ENCODE results near the gene ALDH16A1. TPM values are rescaled to one million over a fixed set of nuclear protein-coding genes. Genes with fewer than 3 reads are reported as not detected.

Gene ALDH16A1
- total RNA-seq, 4 donors from 2014 or later: 35.4 to 80.4 (median 50.3) TPM

DNA sequence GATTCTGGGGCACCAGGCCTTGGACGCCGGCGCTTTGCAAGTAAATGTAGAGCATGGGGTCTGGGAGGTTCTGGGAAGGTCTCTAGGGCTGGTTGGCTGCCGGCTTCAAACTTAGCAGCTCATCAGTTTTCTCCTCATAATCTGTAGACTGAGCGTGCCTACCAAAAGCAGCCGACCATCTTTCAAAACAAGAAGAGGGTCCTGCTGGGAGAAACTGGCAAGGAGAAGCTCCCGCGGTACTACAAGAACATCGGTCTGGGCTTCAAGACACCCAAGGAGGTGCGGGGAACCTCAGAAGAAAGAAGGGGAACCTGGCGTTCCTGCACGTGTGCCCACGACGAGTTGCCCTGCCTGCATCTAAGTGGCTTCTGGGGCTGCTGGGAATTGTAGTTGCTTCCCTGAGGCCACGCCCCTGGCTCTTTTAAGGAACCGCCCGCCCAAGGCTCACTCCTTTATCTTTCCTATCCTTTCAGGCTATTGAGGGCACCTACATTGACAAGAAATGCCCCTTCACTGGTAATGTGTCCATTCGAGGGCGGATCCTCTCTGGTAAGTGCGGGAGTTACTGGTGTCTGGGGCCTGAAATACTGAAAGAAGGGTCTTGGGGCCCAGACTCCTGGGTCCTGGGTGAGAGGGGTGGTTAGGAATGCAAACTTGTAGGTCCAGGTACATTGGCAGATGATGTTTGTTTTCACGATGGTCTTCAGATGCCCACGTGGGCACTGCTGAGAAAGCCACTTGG is 44.2 kb downstream of the ALDH16A1 start:
- TF ChIP-seq, protein P1, sequence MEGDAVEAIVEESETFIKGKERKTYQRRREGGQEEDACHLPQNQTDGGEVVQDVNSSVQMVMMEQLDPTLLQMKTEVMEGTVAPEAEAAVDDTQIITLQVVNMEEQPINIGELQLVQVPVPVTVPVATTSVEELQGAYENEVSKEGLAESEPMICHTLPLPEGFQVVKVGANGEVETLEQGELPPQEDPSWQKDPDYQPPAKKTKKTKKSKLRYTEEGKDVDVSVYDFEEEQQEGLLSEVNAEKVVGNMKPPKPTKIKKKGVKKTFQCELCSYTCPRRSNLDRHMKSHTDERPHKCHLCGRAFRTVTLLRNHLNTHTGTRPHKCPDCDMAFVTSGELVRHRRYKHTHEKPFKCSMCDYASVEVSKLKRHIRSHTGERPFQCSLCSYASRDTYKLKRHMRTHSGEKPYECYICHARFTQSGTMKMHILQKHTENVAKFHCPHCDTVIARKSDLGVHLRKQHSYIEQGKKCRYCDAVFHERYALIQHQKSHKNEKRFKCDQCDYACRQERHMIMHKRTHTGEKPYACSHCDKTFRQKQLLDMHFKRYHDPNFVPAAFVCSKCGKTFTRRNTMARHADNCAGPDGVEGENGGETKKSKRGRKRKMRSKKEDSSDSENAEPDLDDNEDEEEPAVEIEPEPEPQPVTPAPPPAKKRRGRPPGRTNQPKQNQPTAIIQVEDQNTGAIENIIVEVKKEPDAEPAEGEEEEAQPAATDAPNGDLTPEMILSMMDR (IDR thresholded peaks at IDR 0.05; ENCODE audit: low read depth): no peak

DNA sequence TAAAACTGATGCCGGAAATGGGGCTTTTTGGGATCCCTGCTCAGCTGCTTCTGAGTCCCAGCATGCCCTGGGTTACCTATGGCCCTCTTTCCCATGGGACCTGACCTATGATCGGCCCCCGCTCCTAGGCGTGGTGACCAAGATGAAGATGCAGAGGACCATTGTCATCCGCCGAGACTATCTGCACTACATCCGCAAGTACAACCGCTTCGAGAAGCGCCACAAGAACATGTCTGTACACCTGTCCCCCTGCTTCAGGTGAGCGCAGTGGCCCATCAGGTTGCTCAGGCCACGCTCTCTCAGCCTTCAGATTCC is 44.7 kb downstream of the ALDH16A1 start:
- TF ChIP-seq, protein P1 (IDR thresholded peaks at IDR 0.05; ENCODE audit: low read depth): no peak

DNA sequence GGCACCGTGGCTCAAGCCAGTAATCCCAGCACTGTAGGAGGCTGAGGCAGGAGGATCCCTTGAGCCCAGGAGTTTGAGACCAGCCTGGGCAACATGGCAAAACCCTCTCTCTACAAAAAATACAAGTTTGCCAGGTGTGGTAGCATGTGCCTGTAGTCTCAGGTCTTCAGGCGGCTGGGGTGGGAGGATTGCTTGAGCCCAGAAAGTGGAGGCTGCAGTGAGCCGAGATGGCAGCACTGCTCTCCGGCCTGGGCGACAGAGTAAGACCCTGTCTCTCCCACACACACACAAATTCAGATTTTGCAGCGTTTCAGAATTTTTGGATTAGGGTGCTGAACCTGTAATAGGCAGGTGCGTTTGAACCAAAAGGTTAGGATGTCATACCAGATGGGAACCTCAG is 45.5 kb downstream of the ALDH16A1 start:
- TF ChIP-seq, protein P1 (IDR thresholded peaks at IDR 0.05; ENCODE audit: low read depth): no peak

DNA sequence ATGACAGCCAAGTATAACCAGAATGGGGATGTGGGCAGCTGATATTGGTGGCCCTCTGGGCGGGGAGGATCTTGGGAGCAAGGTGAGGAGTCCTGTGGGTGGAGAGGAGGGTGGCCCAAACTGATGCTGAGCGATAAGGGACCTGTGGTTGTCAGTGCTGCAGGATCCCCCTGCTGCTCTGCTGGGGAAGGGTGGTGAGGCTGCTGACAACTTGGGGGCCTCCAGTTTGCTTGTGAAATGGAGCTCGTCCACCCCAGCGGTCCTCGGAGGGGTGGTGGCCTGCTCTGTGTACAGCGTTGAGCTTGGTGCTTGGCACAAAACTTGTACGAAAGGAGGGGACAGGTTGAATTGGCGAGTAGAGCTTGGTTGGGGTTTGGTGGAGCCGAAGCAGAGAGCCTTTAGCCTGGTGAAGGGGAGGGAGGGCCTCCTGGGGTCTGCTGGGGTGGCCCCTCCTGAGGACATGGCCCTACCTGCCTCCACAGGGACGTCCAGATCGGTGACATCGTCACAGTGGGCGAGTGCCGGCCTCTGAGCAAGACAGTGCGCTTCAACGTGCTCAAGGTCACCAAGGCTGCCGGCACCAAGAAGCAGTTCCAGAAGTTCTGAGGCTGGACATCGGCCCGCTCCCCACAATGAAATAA is 46.1 kb downstream of the ALDH16A1 start:
- TF ChIP-seq, protein P1 (IDR thresholded peaks at IDR 0.05; ENCODE audit: low read depth): no peak

DNA sequence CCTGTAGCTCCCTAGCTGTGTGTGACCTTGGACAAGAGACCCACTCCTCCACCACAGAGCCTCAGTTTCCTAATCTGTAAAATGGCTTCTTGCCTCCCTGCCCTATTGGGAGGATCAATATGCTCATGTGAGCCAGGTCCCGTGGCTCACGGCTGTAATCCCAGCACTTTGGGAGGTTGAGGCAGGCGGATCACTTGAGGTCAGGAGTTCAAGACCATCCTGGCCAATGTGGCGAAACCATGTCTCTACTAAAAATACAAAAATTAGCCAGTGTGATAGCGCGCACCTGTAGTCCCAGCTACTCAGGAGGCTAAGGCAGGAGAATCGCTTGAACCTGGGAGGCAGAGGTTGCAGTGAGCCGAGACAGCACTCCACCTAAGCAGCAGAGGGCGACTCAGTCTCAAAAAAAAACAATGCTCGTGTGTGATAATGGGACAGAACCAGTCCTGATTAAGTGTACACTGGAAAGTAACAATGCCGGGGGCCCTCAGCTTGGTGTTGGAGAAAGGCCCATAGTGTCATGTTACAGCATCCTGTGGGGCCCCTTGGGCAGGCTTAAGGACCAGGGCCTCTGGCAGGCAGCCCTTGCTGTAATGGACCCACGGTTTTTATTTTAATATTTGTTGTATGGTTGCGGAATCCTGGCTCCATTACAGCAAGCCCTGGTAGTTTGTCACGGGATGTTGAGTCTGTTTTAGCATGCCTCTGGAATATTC is 50.0 kb downstream of the ALDH16A1 start:
- TF ChIP-seq, protein P1 (IDR thresholded peaks at IDR 0.05; ENCODE audit: low read depth): no peak

DNA sequence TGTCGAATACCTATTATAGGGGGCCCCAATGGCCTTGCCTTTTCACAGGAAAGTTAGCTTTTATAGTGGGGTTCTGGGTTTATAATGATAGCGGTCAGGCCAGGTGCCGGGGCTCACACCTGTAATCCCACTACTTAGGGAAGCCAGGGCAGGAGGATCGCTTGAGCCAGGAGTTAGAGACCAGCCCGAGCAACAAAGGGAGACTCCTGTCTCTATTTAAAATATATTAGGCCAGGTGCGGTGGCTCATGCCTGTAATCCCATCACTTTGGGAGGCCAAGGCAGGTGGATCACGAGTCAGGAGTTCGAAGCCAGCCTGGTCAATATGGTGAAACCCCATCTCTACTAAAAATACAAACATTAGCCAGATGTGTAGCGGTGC is 50.5 kb downstream of the ALDH16A1 start:
- TF ChIP-seq, protein P1 (IDR thresholded peaks at IDR 0.05; ENCODE audit: low read depth): no peak

DNA sequence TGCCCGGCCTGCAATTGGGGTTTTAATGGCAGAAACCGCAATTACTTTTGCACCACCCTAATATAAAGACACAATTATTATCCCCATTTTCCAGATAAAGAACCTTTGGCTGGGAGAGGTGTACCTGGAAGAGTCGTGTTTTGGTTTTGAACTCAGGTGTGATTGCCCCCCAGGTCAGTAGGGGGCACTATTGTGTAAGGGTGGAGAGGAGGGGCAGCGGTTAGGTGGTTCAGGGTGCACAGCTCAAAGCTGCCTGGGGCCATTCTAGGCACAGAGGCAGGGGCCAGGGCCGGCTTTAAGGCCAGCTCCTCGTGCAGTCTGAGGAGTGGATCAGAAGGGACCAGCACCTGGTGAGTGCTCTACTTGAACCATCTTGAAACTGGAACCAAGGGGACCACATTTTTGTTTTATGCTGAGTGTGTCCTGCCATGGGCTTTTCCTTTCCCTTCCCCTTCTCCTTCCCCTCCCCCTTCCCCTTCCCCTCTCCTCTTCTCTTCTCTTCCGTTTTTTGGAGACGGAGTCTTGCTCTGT is 53.6 kb downstream of the ALDH16A1 start:
- TF ChIP-seq, protein P1 (IDR thresholded peaks at IDR 0.05; ENCODE audit: low read depth): no peak
